ENCODE results near the gene PTPN2.
A peak's percentile ranks its signal among the peaks of the same experiment; 100 is the strongest.

PTPN2 gene

DNA sequence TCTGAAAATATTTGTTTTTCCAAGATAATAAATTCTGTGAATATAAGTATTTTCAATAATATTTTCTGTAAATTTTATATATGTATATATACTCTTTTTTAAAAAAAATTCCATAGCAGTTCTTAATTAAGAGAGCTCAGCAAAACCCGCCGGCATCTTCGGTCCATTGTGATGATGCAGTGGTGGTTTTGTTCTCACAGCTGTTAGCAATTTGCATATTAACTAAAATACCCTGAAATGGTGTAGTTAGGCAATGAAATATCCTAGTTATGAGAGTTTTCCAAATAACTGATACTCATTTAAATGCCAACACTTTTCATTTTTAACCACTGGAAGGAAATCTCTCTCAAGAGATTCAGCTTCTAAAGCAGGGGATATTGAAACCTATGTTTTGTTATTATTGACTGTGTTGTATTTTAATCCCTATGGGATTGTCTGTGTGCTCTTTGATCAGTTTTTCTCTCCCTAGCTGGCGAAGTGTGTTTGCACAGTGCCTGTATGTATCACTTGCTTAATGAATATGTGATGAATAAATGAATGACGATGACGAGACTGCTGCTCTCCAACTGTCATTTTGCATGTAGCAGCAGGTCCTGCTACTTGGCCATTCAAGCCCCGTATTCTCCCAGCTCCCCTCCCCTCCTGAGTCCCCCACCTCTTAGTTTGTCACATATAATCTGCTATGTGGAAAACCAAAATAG is 138.8 kb downstream of the PTPN2 start:
- H3K27ac ChIP-seq (ENCODE audit: extremely low read depth, low read depth, low read length): no peak overlapping the region
- no peaks in the 10 kb centered on the region for H3K36me3 ChIP-seq (ENCODE audit: control insufficient read depth in 2 of 2, insufficient read depth in 1 of 2, low read length in 2 of 2)
- TF ChIP-seq ZNF292 (tag by site-specific recombination; IDR thresholded peaks at IDR 0.05; ENCODE audit: borderline replicate concordance, low read depth): no peak
- TF ChIP-seq WT1 (tag by site-specific recombination; IDR thresholded peaks at IDR 0.05): no peak
- TF ChIP-seq ZNF558 (tag by site-specific recombination; IDR thresholded peaks at IDR 0.05): no peak
- no peak for TF ChIP-seq PRDM1 (tag by site-specific recombination; IDR thresholded peaks at IDR 0.05)
- TF ChIP-seq ZNF768 (tag by site-specific recombination; IDR thresholded peaks at IDR 0.05): no peak
- TF ChIP-seq ZNF184 (tag by site-specific recombination; IDR thresholded peaks at IDR 0.05): no peak
- no peak for TF ChIP-seq ZNF776 (tag by site-specific recombination; IDR thresholded peaks at IDR 0.05; ENCODE audit: borderline replicate concordance)
- TF ChIP-seq ZNF202 (tag by site-specific recombination; IDR thresholded peaks at IDR 0.05; ENCODE audit: borderline replicate concordance): no peak
- no peak for TF ChIP-seq ZNF221 (tag by site-specific recombination; IDR thresholded peaks at IDR 0.05; ENCODE audit: borderline replicate concordance)
- no peak for TF ChIP-seq HOXC10 (CRISPR knock-in tag; IDR thresholded peaks at IDR 0.05)
- no peak for TF ChIP-seq ZNF561 (tag by site-specific recombination; IDR thresholded peaks at IDR 0.05; ENCODE audit: borderline replicate concordance)
- TF ChIP-seq SP2 (tag by site-specific recombination; IDR thresholded peaks at IDR 0.05): no peak
- no peak for TF ChIP-seq ZIC2 (tag by site-specific recombination; IDR thresholded peaks at IDR 0.05)
- TF ChIP-seq ZNF132 (tag by site-specific recombination; IDR thresholded peaks at IDR 0.05; ENCODE audit: borderline replicate concordance): no peak
- TF ChIP-seq, protein P1, sequence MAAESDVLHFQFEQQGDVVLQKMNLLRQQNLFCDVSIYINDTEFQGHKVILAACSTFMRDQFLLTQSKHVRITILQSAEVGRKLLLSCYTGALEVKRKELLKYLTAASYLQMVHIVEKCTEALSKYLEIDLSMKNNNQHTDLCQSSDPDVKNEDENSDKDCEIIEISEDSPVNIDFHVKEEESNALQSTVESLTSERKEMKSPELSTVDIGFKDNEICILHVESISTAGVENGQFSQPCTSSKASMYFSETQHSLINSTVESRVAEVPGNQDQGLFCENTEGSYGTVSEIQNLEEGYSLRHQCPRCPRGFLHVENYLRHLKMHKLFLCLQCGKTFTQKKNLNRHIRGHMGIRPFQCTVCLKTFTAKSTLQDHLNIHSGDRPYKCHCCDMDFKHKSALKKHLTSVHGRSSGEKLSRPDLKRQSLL (tag by site-specific recombination; IDR thresholded peaks at IDR 0.05): no peak
- no peak for TF ChIP-seq KLF16 (tag by site-specific recombination; IDR thresholded peaks at IDR 0.05)
- TF ChIP-seq ZNF585B (tag by site-specific recombination; IDR thresholded peaks at IDR 0.05): no peak
- no peak for TF ChIP-seq ZNF394 (tag by site-specific recombination; IDR thresholded peaks at IDR 0.05; ENCODE audit: borderline replicate concordance)
- TF ChIP-seq, protein P2, sequence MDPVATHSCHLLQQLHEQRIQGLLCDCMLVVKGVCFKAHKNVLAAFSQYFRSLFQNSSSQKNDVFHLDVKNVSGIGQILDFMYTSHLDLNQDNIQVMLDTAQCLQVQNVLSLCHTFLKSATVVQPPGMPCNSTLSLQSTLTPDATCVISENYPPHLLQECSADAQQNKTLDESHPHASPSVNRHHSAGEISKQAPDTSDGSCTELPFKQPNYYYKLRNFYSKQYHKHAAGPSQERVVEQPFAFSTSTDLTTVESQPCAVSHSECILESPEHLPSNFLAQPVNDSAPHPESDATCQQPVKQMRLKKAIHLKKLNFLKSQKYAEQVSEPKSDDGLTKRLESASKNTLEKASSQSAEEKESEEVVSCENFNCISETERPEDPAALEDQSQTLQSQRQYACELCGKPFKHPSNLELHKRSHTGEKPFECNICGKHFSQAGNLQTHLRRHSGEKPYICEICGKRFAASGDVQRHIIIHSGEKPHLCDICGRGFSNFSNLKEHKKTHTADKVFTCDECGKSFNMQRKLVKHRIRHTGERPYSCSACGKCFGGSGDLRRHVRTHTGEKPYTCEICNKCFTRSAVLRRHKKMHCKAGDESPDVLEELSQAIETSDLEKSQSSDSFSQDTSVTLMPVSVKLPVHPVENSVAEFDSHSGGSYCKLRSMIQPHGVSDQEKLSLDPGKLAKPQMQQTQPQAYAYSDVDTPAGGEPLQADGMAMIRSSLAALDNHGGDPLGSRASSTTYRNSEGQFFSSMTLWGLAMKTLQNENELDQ (tag by site-specific recombination; IDR thresholded peaks at IDR 0.05; ENCODE audit: low read depth): no peak
- no peak overlapping the region for H3K4me3 ChIP-seq (ENCODE audit: low read depth, low read length)
- no peaks in the 10 kb centered on the region for H3K9me3 ChIP-seq (ENCODE audit: control insufficient read depth, insufficient read depth, low read depth, low read length)
- CTCF ChIA-PET: interaction anchor here (0.6 to 7.2 kb wide), 15 partner anchors 15 to 903 kb away, joined by 3 to 70 read pairs (median 5); no protein-coding TSS in a partner anchor
- POLR2A ChIA-PET: interaction anchor here (1.0 kb wide), 1 partner anchor 138 kb away, joined by 5 read pairs; the partner anchor contains the start of gene PTPN2
- peaks cover 6% of the 10 kb centered on the region; the same call in 1 of the 2 replicates for H3K4me1 ChIP-seq (ENCODE audit: control insufficient read depth, insufficient read depth, low read length)

DNA sequence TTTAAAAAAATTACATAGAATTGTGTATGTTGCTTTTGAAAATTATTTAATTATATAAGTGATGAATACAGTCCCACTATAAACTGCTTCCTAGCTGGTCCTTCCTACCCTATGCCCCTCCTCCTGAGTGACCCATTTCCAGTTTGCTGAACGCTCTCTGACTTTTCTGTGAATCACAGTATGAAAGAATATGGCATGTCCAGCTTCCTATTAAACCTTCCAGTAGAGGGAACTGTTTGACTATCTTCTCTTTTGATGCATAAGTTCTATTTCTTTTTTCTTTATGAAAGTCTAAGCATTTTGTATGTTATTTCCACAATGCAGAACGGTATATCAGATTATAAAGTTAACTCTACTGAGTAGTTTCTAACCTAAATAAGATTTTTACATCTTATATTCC is 139.9 kb downstream of the PTPN2 start:
- TF ChIP-seq ZNF654 (tag by site-specific recombination; IDR thresholded peaks at IDR 0.05; ENCODE audit: low read depth): peak; percentile 68
- TF ChIP-seq, protein P3, sequence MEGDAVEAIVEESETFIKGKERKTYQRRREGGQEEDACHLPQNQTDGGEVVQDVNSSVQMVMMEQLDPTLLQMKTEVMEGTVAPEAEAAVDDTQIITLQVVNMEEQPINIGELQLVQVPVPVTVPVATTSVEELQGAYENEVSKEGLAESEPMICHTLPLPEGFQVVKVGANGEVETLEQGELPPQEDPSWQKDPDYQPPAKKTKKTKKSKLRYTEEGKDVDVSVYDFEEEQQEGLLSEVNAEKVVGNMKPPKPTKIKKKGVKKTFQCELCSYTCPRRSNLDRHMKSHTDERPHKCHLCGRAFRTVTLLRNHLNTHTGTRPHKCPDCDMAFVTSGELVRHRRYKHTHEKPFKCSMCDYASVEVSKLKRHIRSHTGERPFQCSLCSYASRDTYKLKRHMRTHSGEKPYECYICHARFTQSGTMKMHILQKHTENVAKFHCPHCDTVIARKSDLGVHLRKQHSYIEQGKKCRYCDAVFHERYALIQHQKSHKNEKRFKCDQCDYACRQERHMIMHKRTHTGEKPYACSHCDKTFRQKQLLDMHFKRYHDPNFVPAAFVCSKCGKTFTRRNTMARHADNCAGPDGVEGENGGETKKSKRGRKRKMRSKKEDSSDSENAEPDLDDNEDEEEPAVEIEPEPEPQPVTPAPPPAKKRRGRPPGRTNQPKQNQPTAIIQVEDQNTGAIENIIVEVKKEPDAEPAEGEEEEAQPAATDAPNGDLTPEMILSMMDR (tag by site-specific recombination; IDR thresholded peaks at IDR 0.05): peak; percentile 39; the same call in 1 of the 2 replicates
- TF ChIP-seq, protein P4, sequence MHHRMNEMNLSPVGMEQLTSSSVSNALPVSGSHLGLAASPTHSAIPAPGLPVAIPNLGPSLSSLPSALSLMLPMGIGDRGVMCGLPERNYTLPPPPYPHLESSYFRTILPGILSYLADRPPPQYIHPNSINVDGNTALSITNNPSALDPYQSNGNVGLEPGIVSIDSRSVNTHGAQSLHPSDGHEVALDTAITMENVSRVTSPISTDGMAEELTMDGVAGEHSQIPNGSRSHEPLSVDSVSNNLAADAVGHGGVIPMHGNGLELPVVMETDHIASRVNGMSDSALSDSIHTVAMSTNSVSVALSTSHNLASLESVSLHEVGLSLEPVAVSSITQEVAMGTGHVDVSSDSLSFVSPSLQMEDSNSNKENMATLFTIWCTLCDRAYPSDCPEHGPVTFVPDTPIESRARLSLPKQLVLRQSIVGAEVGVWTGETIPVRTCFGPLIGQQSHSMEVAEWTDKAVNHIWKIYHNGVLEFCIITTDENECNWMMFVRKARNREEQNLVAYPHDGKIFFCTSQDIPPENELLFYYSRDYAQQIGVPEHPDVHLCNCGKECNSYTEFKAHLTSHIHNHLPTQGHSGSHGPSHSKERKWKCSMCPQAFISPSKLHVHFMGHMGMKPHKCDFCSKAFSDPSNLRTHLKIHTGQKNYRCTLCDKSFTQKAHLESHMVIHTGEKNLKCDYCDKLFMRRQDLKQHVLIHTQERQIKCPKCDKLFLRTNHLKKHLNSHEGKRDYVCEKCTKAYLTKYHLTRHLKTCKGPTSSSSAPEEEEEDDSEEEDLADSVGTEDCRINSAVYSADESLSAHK (tag by site-specific recombination; IDR thresholded peaks at IDR 0.05): no peak
- POLR2A ChIA-PET: interaction anchor here (0.6 to 1.0 kb wide), 2 partner anchors 75 to 139 kb away, joined by 3 to 7 read pairs; no protein-coding TSS in a partner anchor
- Histone ChIP-seq H3K27ac (ENCODE audit: extremely low read depth, low read depth, low read length) (no peak overlapping the region), H3K4me1 (ENCODE audit: control insufficient read depth, insufficient read depth, low read length) (peaks cover 6% of the 10 kb centered on the region; the same call in 1 of the 2 replicates), H3K36me3 (ENCODE audit: control insufficient read depth in 2 of 2, insufficient read depth in 1 of 2, low read length in 2 of 2) (no peaks in the 10 kb centered on the region), H3K9me3 (ENCODE audit: control insufficient read depth, insufficient read depth, low read depth, low read length) (no peaks in the 10 kb centered on the region), H3K4me3 (ENCODE audit: low read depth, low read length) (no peak overlapping the region)
- CTCF ChIA-PET: interaction anchor here (0.6 to 7.2 kb wide), 20 partner anchors 9 to 415 kb away, joined by 3 to 70 read pairs (median 4); no protein-coding TSS in a partner anchor
